GM23248 (cell line): ENCODE results near the gene NDUFAF2. TPM values are rescaled to one million over a fixed set of nuclear protein-coding genes. Genes with fewer than 3 reads are reported as not detected.

Experiments used
- DNase-seq: peaks from one replicate; pipeline ENCODE4 v3.0.0-alpha.2; 2015
- H2AFZ ChIP-seq: fragments of 200-600 bp; sonication (generic); 2 replicates; pipeline ENCODE4 v1.6.1; 2016; ENCODE audit warnings: antibody characterized with exemption
- H3F3A ChIP-seq: fragments of 200-600 bp; sonication (generic); 2 replicates; pipeline ENCODE4 v1.6.1; 2016; ENCODE audit warnings: mild to moderate bottlenecking, antibody characterized with exemption, mixed run types; ENCODE audit not compliant: insufficient read depth
- H3K27ac ChIP-seq: fragments of 200-600 bp; sonication (generic); 2 replicates; pipeline ENCODE4 v1.5.1; 2016; ENCODE audit warnings: mild to moderate bottlenecking
- H3K27me3 ChIP-seq: fragments of 200-600 bp; sonication (generic); replicated peaks from 2 replicates; pipeline ENCODE4 v1.6.1; 2016; ENCODE audit warnings: mild to moderate bottlenecking; ENCODE audit not compliant: insufficient read depth
- H3K36me3 ChIP-seq: fragments of 200-600 bp; sonication (generic); 2 replicates; pipeline ENCODE4 v1.6.1; 2016; ENCODE audit warnings: low read depth, mild to moderate bottlenecking
- H3K4me1 ChIP-seq: fragments of 200-600 bp; sonication (generic); 2 replicates; pipeline ENCODE4 v1.6.1; 2016; ENCODE audit warnings: mild to moderate bottlenecking; ENCODE audit not compliant: insufficient read depth
- H3K4me2 ChIP-seq: fragments of 200-600 bp; sonication (generic); one replicate; pipeline ENCODE4 v1.6.1; 2016; ENCODE audit warnings: mild to moderate bottlenecking; ENCODE audit not compliant: unreplicated experiment
- H3K4me3 ChIP-seq: fragments of 200-600 bp; sonication (generic); 2 replicates; pipeline ENCODE4 v1.5.1; 2016; ENCODE audit warnings: mild to moderate bottlenecking
- H3K79me2 ChIP-seq: fragments of 200-600 bp; sonication (generic); 2 replicates; pipeline ENCODE4 v1.6.1; 2016; ENCODE audit warnings: mild to moderate bottlenecking; ENCODE audit not compliant: insufficient read depth
- H3K9ac ChIP-seq: fragments of 200-600 bp; sonication (generic); 2 replicates; pipeline ENCODE4 v1.6.1; 2016; ENCODE audit warnings: mild to moderate bottlenecking
- H3K9me2 ChIP-seq: fragments of 200-600 bp; sonication (generic); 2 replicates; pipeline ENCODE4 v1.6.1; 2016; ENCODE audit warnings: mixed run types, mild to moderate bottlenecking, moderate library complexity; ENCODE audit not compliant: insufficient read depth
- H3K9me3 ChIP-seq: fragments of 200-600 bp; sonication (generic); one replicate; pipeline ENCODE4 v1.6.1; 2017; ENCODE audit warnings: low read depth
- H4K20me1 ChIP-seq: fragments of 200-600 bp; sonication (generic); 2 replicates; pipeline ENCODE4 v1.6.0; 2016; ENCODE audit not compliant: insufficient read depth
- EZH2 ChIP-seq: fragments of 200-600 bp; sonication (generic); IDR thresholded peaks from 2 replicates; pipeline ENCODE4 v1.6.1; 2018; ENCODE audit warnings: antibody characterized with exemption, mild to moderate bottlenecking; ENCODE audit not compliant: insufficient read depth, poor library complexity, severe bottlenecking
- EZH2phosphoT487 ChIP-seq: fragments of 200-600 bp; sonication (generic); IDR thresholded peaks from 2 replicates; pipeline ENCODE4 v1.6.1; 2018; ENCODE audit warnings: antibody characterized with exemption, moderate library complexity, mild to moderate bottlenecking, low read depth; ENCODE audit not compliant: insufficient read depth
- WGBS, 2 experiments: methylation state at CpG; one replicate each; pipeline ENCODE4 v1.1.6; 2015 to 2017; ENCODE audit warnings: low lambda C conversion rate in 2 of 2, low coverage in 1 of 2; ENCODE audit errors: missing lambda C conversion rate in 2 of 2; 5-methylcytosine and 5-hydroxymethylcytosine counted together
- in situ Hi-C: fragments of 300-500 bp; cut with MboI; formaldehyde crosslinking; loops from 2 replicates; pipeline ENCODE4 v1.15.0; 2020
- polyA plus RNA-seq: library from polyadenylated mRNA; unstranded; fragments of >200 nt; fragmentation: Nextera tagmentation; extraction: Ambion mirVana; gene quantifications from 2 replicates; pipeline ENCODE4 v1.2.1, GENCODE V29; 2016
- total RNA-seq: library from RNA; depleted of rRNA; stranded (reverse); fragments of >200 nt; shearing (Covaris generic); gene quantifications from 2 replicates; pipeline ENCODE4 v1.2.3, GENCODE V29; 2014

Gene NDUFAF2
- total and polyA plus RNA-seq, 2 experiments from 2014 or later = 28.9 to 67.0 TPM

- H3K4me1 ChIP-seq = peaks cover 9% of the 10 kb centered on the region; the same call in 1 of the 2 replicates
- H3K79me2 ChIP-seq = no peaks in the 10 kb centered on the region
- no peak overlapping the region for H3K27ac ChIP-seq
- no peak overlapping the region for H3K4me3 ChIP-seq
- DNase-seq = no peak
- no peaks in the 10 kb centered on the region for H3K27me3 ChIP-seq
- TF ChIP-seq EZH2phosphoT487 (no peak), EZH2 (no peak)
- no peak overlapping the region for H3K4me2 ChIP-seq
- no peaks in the 10 kb centered on the region for H3K9me3 ChIP-seq
- no peaks in the 10 kb centered on the region for H4K20me1 ChIP-seq
- no peaks in the 10 kb centered on the region for H3F3A ChIP-seq
- no peaks in the 10 kb centered on the region for H3K36me3 ChIP-seq
- no peak overlapping the region for H3K9ac ChIP-seq
- in situ Hi-C loops = no loop called here
- H2AFZ ChIP-seq = no peak overlapping the region
- no peaks in the 10 kb centered on the region for H3K9me2 ChIP-seq
- 86 to 87% methylated on average over 4 of the region's 4 CpGs for WGBS, 2 experiments
These were observed 178.1 kb downstream of the NDUFAF2 start for GRCh38 chr5:61123145-61123544.

DNA sequence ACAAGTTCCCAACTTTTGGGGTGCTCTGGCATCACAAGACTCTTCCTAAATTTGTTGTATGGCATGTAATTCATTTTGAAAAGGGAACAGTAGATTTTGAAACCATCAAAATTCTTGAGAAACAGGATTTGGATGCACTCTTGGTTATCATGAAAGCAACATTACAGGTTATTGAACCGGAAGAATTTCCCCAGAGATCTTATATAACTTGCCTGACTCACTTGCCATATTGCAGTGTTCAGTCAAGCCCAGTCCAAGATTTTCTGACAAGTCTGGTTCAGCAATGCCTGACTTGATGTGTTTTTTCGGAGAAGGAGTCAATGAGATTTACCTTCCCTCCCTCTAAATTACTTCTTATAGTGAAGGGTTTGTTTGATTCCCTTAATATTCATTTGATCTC is 185.3 kb downstream of the NDUFAF2 start:
- no peaks in the 10 kb centered on the region for H3K36me3 ChIP-seq
- H3K27me3 ChIP-seq = no peaks in the 10 kb centered on the region
- no peak overlapping the region for H3K4me3 ChIP-seq
- no peaks in the 10 kb centered on the region for H4K20me1 ChIP-seq
- no peak for DNase-seq
- no peak overlapping the region for H3K9ac ChIP-seq
- H3K27ac ChIP-seq = no peak overlapping the region
- in situ Hi-C loops = no loop called here
- no peaks in the 10 kb centered on the region for H3K79me2 ChIP-seq
- WGBS, 2 experiments = 93 to 94% methylated on average over 2 of the region's 2 CpGs
- H2AFZ ChIP-seq = no peak overlapping the region
- H3F3A ChIP-seq = no peaks in the 10 kb centered on the region
- H3K4me1 ChIP-seq = no peaks in the 10 kb centered on the region
- 0 out of 2 replicates have a peak, but pooled peaks cover 6% of the 10 kb centered on the region for H3K9me2 ChIP-seq
- no peak overlapping the region for H3K4me2 ChIP-seq
- TF ChIP-seq EZH2phosphoT487 = no peak
- no peak for TF ChIP-seq EZH2
- no peaks in the 10 kb centered on the region for H3K9me3 ChIP-seq

- no peaks in the 10 kb centered on the region for H3K4me1 ChIP-seq
- no peak overlapping the region for H3K27ac ChIP-seq
- no peaks in the 10 kb centered on the region for H3K9me3 ChIP-seq
- no peaks in the 10 kb centered on the region for H4K20me1 ChIP-seq
- in situ Hi-C loops = no loop called here
- DNase-seq = peak; percentile 8
- no peak overlapping the region for H3K4me2 ChIP-seq
- no peaks in the 10 kb centered on the region for H3K79me2 ChIP-seq
- H3K27me3 ChIP-seq = no peaks in the 10 kb centered on the region
- H3F3A ChIP-seq = no peaks in the 10 kb centered on the region
- H3K9ac ChIP-seq = no peak overlapping the region
- no peaks in the 10 kb centered on the region for H3K36me3 ChIP-seq
- H2AFZ ChIP-seq = no peak overlapping the region
- no peak overlapping the region for H3K4me3 ChIP-seq
- WGBS, 2 experiments = 94 to 100% methylated on average over 1 of the region's 1 CpG
- 0 out of 2 replicates have a peak, but pooled peaks cover 6% of the 10 kb centered on the region for H3K9me2 ChIP-seq
- TF ChIP-seq EZH2phosphoT487 (no peak), EZH2 (no peak)
These were observed 187.6 kb downstream of the NDUFAF2 start for GRCh38 chr5:61132559-61132958.

GRCh38 chr5:61137835-61138234 is 192.8 kb downstream of the NDUFAF2 start:
- no peaks in the 10 kb centered on the region for H3K4me1 ChIP-seq
- no peaks in the 10 kb centered on the region for H3K36me3 ChIP-seq
- H2AFZ ChIP-seq = no peak overlapping the region
- WGBS, 2 experiments = 94 to 96% methylated on average over 1 of the region's 1 CpG
- H3K79me2 ChIP-seq = no peaks in the 10 kb centered on the region
- no peaks in the 10 kb centered on the region for H3K9me2 ChIP-seq
- no peak overlapping the region for H3K4me3 ChIP-seq
- in situ Hi-C loops = no loop called here
- H3K9ac ChIP-seq = no peak overlapping the region
- TF ChIP-seq EZH2phosphoT487 = no peak
- TF ChIP-seq EZH2 = no peak
- H3K4me2 ChIP-seq = no peak overlapping the region
- no peaks in the 10 kb centered on the region for H3F3A ChIP-seq
- no peaks in the 10 kb centered on the region for H3K9me3 ChIP-seq
- no peaks in the 10 kb centered on the region for H4K20me1 ChIP-seq
- no peak overlapping the region for H3K27ac ChIP-seq
- H3K27me3 ChIP-seq = no peaks in the 10 kb centered on the region
- DNase-seq = no peak
